ENCODE data around the gene GFY. TPM values are rescaled to one million over a fixed set of nuclear protein-coding genes. Genes with fewer than 3 reads are reported as not detected.
A peak's percentile ranks its signal among the peaks of the same experiment; 100 is the strongest.

GFY gene
- total RNA-seq, 4 donors from 2014 or later, result not detected

DNA sequence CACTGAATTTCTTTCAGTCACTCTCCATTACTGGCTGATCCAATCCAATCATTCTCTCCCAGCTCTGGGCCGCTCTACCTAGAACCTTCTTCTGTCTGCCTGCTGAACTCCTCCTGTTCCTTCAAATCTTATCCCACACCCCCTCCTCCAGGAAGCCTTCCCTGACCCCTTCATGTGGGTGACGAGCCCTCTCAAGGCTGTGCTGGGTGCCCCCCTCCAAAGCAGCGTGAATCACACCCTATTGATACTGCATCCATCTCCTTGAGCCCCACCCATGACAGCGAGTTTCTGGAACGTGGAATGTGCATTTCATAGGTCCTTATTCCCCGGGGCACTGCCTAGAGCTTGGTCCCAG lies 23.2 kb downstream of the GFY start:
- intact Hi-C loops (cut with DNase I), result no loop called here
- 76 to 100% methylated on average over 3 to 6 of the region's 6 CpGs for WGBS, 2 donors
- no peak for TF ChIP-seq POLR2A (IDR thresholded peaks at IDR 0.05)
- TF ChIP-seq, protein P1, sequence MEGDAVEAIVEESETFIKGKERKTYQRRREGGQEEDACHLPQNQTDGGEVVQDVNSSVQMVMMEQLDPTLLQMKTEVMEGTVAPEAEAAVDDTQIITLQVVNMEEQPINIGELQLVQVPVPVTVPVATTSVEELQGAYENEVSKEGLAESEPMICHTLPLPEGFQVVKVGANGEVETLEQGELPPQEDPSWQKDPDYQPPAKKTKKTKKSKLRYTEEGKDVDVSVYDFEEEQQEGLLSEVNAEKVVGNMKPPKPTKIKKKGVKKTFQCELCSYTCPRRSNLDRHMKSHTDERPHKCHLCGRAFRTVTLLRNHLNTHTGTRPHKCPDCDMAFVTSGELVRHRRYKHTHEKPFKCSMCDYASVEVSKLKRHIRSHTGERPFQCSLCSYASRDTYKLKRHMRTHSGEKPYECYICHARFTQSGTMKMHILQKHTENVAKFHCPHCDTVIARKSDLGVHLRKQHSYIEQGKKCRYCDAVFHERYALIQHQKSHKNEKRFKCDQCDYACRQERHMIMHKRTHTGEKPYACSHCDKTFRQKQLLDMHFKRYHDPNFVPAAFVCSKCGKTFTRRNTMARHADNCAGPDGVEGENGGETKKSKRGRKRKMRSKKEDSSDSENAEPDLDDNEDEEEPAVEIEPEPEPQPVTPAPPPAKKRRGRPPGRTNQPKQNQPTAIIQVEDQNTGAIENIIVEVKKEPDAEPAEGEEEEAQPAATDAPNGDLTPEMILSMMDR (IDR thresholded peaks at IDR 0.05), result no peak
- Histone ChIP-seq H3K4me1 (peaks cover 6 to 55% (median 6%) of the 10 kb centered on the region in 3 donors), H3K4me3 (no peak overlapping the region), H3K9me3 (no peaks in the 10 kb centered on the region), H3K36me3 (peaks cover 0 to 44% (median 10%) of the 10 kb centered on the region in 3 donors), H3K27me3 (no peaks in the 10 kb centered on the region), H3K27ac (no peak overlapping the region)
- DNase-seq, result no peak

DNA sequence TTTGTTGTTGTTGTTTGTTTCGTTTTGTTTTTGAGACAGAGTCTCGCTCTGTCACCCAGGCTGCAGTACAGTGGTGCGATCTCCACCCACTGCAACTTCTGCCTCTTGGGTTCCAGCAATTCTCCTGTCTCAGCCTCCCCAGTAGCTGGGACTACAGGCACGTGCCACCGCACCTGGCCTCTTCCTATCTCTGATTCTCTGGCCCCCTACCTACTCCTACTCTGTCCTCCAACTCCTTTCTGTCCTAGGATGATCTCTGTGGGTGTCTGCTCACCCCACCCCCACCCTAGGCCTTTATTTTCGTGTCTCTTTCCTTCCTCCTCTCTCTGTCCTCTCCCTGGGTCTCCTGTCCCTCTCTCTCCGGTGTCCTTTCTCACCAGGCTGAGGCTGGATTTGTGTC lies 25.2 kb downstream of the GFY start:
- Histone ChIP-seq H3K9me3 (no peaks in the 10 kb centered on the region), H3K36me3 (peaks cover 0 to 44% (median 10%) of the 10 kb centered on the region in 3 donors), H3K4me3 (peak overlapping the region in 2 of 4 donors; percentile 70 to 85), H3K27ac (no peak overlapping the region), H3K27me3 (no peaks in the 10 kb centered on the region), H3K4me1 (peaks cover 10 to 65% (median 14%) of the 10 kb centered on the region in 3 donors)
- TF ChIP-seq, protein P1 (IDR thresholded peaks at IDR 0.05), result no peak
- TF ChIP-seq POLR2A (IDR thresholded peaks at IDR 0.05), result no peak
- intact Hi-C loops (cut with DNase I), result no loop called here
- 76 to 79% methylated on average over 7 of the region's 7 CpGs for WGBS, 2 donors
- no peak for DNase-seq

DNA sequence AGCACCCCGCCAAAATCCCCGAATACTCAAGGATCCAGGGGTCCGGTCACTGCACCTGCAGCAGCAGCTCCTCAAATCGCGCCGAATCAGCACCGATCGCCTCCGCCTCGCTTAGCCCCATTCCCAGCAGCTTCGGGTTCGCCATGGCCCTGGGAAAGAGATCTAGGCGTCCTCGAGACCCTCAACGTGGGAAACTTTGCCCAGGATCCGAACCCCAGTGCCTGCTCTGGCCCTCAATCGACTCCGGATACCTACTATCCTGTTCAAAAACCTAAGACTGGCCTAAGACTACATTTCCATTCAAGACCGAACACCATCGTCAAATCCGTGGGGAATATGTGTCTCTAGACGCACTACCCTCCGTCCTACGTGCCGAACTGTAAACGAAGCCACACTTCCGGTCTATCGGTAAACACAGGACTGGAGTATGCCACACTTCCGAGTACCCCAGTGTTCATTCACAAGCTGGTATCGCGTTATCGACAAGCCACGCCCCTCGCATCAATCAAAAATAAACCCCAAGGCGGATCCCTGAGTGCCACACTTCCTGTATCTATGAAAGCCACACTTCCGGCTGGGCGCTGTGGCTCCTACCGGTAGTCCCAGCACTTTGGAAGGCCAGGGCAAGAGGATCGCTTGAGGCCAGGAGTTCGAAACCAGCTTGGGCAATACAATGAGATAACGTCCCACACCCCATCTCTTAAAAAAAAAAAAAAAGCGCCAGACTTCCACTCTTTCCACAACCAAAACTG lies 26.4 kb downstream of the GFY start, which contains the start of gene PIH1D1:
TSS of gene PIH1D1 (minus strand) at position 385 of the 752 bp plus-strand sequence. CDS start at position 145, 240 bp downstream.
- H3K36me3 ChIP-seq, result peaks cover 0 to 36% (median 10%) of the 10 kb centered on the region in 3 donors
- intact Hi-C loops (cut with DNase I), result no loop called here
- peak within 1 kb of the TSS; percentile 70 to 94 (median 90) for H3K4me3 ChIP-seq
- no peaks in the 10 kb centered on the region for H3K27me3 ChIP-seq
- H3K27ac ChIP-seq, result peak within 1 kb of the TSS; percentile 96 to 99 (median 98)
- H3K9me3 ChIP-seq, result no peaks in the 10 kb centered on the region
- TF ChIP-seq, protein P1 (IDR thresholded peaks at IDR 0.05), result peak in 3 of 6 experiments; percentile 25 to 41 (median 30)
- peak in 3 of 4 donors; percentile 17 to 61 (median 38) for TF ChIP-seq POLR2A (IDR thresholded peaks at IDR 0.05)
- WGBS, 2 donors, result 0 to 2% methylated on average over 7 to 15 of the region's 42 CpGs
- peaks cover 10 to 68% (median 15%) of the 10 kb centered on the region in 3 donors for H3K4me1 ChIP-seq
- peak; percentile 82 for DNase-seq

DNA sequence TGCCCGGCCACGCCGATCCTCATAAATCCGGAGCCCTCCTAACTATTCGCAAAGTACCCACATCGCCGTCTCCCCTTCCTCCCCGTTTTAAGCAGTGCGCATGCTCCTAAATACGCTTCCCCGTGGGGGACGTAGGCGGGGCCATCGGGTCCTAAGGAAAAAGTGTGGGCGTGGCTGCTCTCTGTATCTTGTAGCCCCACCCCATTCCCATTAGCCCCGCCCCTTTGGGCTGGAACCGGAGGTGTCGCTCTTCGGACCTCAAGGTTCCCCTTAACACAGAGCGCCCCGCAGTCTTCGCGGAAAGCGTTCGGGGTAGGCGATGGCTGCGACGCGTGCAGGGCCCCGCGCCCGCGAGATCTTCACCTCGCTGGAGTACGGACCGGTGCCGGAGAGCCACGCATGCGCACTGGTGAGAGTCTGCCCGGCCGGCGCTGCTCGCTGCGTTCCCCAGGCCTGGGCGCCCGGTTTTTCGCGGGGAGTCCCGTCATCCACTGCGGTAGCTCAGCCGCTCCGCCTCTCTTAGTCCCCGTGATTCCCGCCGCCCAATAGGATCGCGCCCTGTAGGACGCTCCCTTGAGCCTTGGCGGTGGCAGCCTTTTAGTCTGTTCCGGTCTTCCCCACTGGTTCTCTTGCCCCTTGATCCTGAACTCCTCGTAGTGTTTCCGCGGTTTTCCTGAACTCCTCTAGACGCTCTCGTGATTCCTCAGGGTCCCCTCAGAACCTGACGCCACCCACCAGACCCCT lies 28.0 kb downstream of the GFY start, which contains the start of gene ALDH16A1:
TSS of gene ALDH16A1 (plus strand) at position 213 of the 744 bp plus-strand sequence. CDS start at position 320, 107 bp downstream.
- Histone ChIP-seq H3K4me3 (peak within 1 kb of the TSS; percentile 46 to 94 (median 79)), H3K27ac (peak within 1 kb of the TSS; percentile 96 to 99 (median 98)), H3K4me1 (peaks cover 10 to 71% (median 18%) of the 10 kb centered on the region in 3 donors), H3K36me3 (peaks cover 0 to 33% (median 5%) of the 10 kb centered on the region in 3 donors), H3K27me3 (no peaks in the 10 kb centered on the region), H3K9me3 (no peaks in the 10 kb centered on the region)
- peak; percentile 87 for DNase-seq
- WGBS, 2 donors, result 0 to 1% methylated on average over 25 to 31 of the region's 66 CpGs
- intact Hi-C loops (cut with DNase I), result no loop called here
- peak in 3 of 4 donors; percentile 35 to 93 (median 75) for TF ChIP-seq POLR2A (IDR thresholded peaks at IDR 0.05)
- TF ChIP-seq, protein P1 (IDR thresholded peaks at IDR 0.05), result peak in 1 of 6 experiments; percentile 32
